ENCODE results near the gene VEGFA. TPM values are rescaled to one million over a fixed set of nuclear protein-coding genes. Genes with fewer than 3 reads are reported as not detected.
A peak's percentile ranks its signal among the peaks of the same experiment; 100 is the strongest.

Gene VEGFA
- total and polyA plus RNA-seq, 2 of the 8 experiments (the other 6 are each of a cell fraction or from before 2014, with no cell fraction given), result 42.2 to 58.5 TPM

- WGBS, 2 experiments (ENCODE audit: extremely low coverage in 1 of 2, insufficient coverage in 1 of 2, insufficient read length in 1 of 2, insufficient replicate concordance in 2 of 2, low coverage in 1 of 2, low lambda C conversion rate in 2 of 2, missing lambda C conversion rate in 1 of 2), result 60% methylated on average over 6 of the region's 6 CpGs; no CpG with 5 or more reads in 1 of the 2 experiments
- H3K14ac ChIP-seq (ENCODE audit: insufficient read length), result no peak overlapping the region
- H3K9me3 ChIP-seq (ENCODE audit: insufficient read depth in 2 of 2, low read depth in 1 of 2, low read length in 1 of 2), result no peaks in the 10 kb centered on the region
- H3K23ac ChIP-seq (ENCODE audit: insufficient read length), result no peak overlapping the region
- H3K4ac ChIP-seq (replicated peaks; ENCODE audit: insufficient read length, low read depth, low read length), result no peak overlapping the region
- H3K36me3 ChIP-seq (ENCODE audit: control insufficient read depth in 2 of 4, insufficient read depth in 4 of 4, low read length in 3 of 4), result no peaks in the 10 kb centered on the region
- no peak overlapping the region for H2AFZ ChIP-seq (ENCODE audit: low read length)
- no peaks in the 10 kb centered on the region for H4K20me1 ChIP-seq (replicated peaks in 1 of 2; ENCODE audit: control insufficient read depth in 1 of 2, insufficient read depth in 2 of 2, low read length in 2 of 2)
- H3K23me2 ChIP-seq (ENCODE audit: low read depth, low read length), result no peaks in the 10 kb centered on the region
- no peak overlapping the region for H3K4me3 ChIP-seq (ENCODE audit: extremely low read depth in 1 of 4, insufficient read depth in 2 of 4, low read depth in 3 of 4, low read length in 4 of 4)
- H3K56ac ChIP-seq (replicated peaks; ENCODE audit: insufficient read length, low read depth, low read length), result no peak overlapping the region
- no peak overlapping the region for H3K27ac ChIP-seq (ENCODE audit: low read depth, low read length)
- H3K27me3 ChIP-seq (replicated peaks in 1 of 4; ENCODE audit: control insufficient read depth in 3 of 4, extremely low read depth in 1 of 4, insufficient read depth in 3 of 4, low read length in 3 of 4), result peaks cover 0 to 7% (median 0%) of the 10 kb centered on the region in 4 experiments; a peak in 1 of 7 replicates
- no peak overlapping the region for H4K8ac ChIP-seq (ENCODE audit: extremely low read depth, insufficient read depth, low read length)
- POLR2A ChIA-PET (ENCODE audit: partially characterized antibody), result interaction anchor here (1.3 to 2.2 kb wide), 4 partner anchors 13 to 119 kb away, joined by 3 to 8 read pairs (median 4); partner anchors contain the start of gene RSPH9
- H3K4me1 ChIP-seq (replicated peaks in 1 of 4; ENCODE audit: control insufficient read depth in 3 of 4, insufficient read depth in 4 of 4, low read length in 3 of 4), result peaks cover 3 to 23% (median 11%) of the 10 kb centered on the region in 4 experiments
- DNase-seq (ENCODE audit: low read depth in 1 of 2, low spot score in 2 of 2) (no peak), FAIRE-seq (no peak)
- H2BK5ac ChIP-seq (ENCODE audit: low read depth, low read length), result no peak overlapping the region
- H3K18ac ChIP-seq (ENCODE audit: extremely low read depth, low read length), result no peak overlapping the region; the same call in 1 of the 2 replicates
- CTCF ChIA-PET (ENCODE audit: partially characterized antibody), result interaction anchor here (0.8 to 13.3 kb wide), 20 partner anchors 7 to 572 kb away, joined by 3 to 146 read pairs (median 5); partner anchors contain the start of genes RSPH9 and VEGFA
- no peak overlapping the region for H2AK5ac ChIP-seq (ENCODE audit: low read depth, low read length)
- peak overlapping the region; percentile 25; the same call in 1 of the 2 replicates for H2BK15ac ChIP-seq (ENCODE audit: low read length)
- H4K91ac ChIP-seq (replicated peaks; ENCODE audit: insufficient read length, low read length), result no peak overlapping the region
- H3K9ac ChIP-seq (replicated peaks in 1 of 4; ENCODE audit: extremely low read depth in 1 of 4, low read depth in 3 of 4, low read length in 3 of 4), result no peak overlapping the region
- no peak overlapping the region for H4K5ac ChIP-seq (ENCODE audit: insufficient read length, low read depth, low read length)
- no peaks in the 10 kb centered on the region for H3K79me1 ChIP-seq (ENCODE audit: low read depth, low read length)
- H3K79me2 ChIP-seq (ENCODE audit: control insufficient read depth in 1 of 2, insufficient read depth in 2 of 2, low read length in 2 of 2), result no peaks in the 10 kb centered on the region
- H2BK20ac ChIP-seq (ENCODE audit: low read length), result no peak overlapping the region
- no peak overlapping the region for H2BK12ac ChIP-seq (ENCODE audit: low read depth, low read length)
- no peak overlapping the region for H3K4me2 ChIP-seq (ENCODE audit: insufficient read depth in 1 of 2, low read depth in 2 of 2, low read length in 2 of 2)
- no peak overlapping the region for H2BK120ac ChIP-seq (replicated peaks; ENCODE audit: low read depth, low read length)
- TF ChIP-seq CTCF (IDR thresholded peaks at IDR 0.05; ENCODE audit: control extremely low read depth in 1 of 3, insufficient read depth in 1 of 3, low read depth in 1 of 3, low read length in 3 of 3), result 0 out of 4 replicates have a peak, but pooled peaks of 1 of the 3 experiments have one; percentile 3
- no peak for TF ChIP-seq USF2 (IDR thresholded peaks at IDR 0.05; ENCODE audit: low read length)
- TF ChIP-seq BCL11A (IDR thresholded peaks at IDR 0.05; ENCODE audit: low read depth in 2 of 2, low read length in 2 of 2), result no peak
- no peak for TF ChIP-seq RNF2 (IDR thresholded peaks at IDR 0.05; ENCODE audit: borderline replicate concordance, low read depth, low read length, missing control alignments, poor library complexity, severe bottlenecking)
- no peak for TF ChIP-seq POLR2A (IDR thresholded peaks at IDR 0.05; ENCODE audit: control extremely low read depth in 1 of 2, low read depth in 2 of 2, low read length in 2 of 2)
- TF ChIP-seq TCF12 (IDR thresholded peaks at IDR 0.05; ENCODE audit: low read depth, low read length), result no peak
- no peak for TF ChIP-seq MAX (IDR thresholded peaks at IDR 0.05)
Observed at GRCh38 chr6:43762966-43763695, 6.9 kb upstream of the VEGFA start.
